Measurements from ENCODE around the gene TSPAN17. TPM values are rescaled to one million over a fixed set of nuclear protein-coding genes. Genes with fewer than 3 reads are reported as not detected.

TSPAN17 gene
- total and polyA plus RNA-seq, 12 donors: 25.8 to 106 (median 52.8) TPM

- TF ChIP-seq, protein P1, sequence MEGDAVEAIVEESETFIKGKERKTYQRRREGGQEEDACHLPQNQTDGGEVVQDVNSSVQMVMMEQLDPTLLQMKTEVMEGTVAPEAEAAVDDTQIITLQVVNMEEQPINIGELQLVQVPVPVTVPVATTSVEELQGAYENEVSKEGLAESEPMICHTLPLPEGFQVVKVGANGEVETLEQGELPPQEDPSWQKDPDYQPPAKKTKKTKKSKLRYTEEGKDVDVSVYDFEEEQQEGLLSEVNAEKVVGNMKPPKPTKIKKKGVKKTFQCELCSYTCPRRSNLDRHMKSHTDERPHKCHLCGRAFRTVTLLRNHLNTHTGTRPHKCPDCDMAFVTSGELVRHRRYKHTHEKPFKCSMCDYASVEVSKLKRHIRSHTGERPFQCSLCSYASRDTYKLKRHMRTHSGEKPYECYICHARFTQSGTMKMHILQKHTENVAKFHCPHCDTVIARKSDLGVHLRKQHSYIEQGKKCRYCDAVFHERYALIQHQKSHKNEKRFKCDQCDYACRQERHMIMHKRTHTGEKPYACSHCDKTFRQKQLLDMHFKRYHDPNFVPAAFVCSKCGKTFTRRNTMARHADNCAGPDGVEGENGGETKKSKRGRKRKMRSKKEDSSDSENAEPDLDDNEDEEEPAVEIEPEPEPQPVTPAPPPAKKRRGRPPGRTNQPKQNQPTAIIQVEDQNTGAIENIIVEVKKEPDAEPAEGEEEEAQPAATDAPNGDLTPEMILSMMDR (IDR thresholded peaks at IDR 0.05): no peak
- no peak for TF ChIP-seq POLR2A (IDR thresholded peaks at IDR 0.05)
- no peak for DNase-seq
- H3K27me3 ChIP-seq: peaks cover 13% of the 10 kb centered on the region
- WGBS, 4 donors: 60 to 91% (median 72%) methylated on average over 1 of the region's 1 CpG
- no peak overlapping the region for H3K27ac ChIP-seq
- no peaks in the 10 kb centered on the region for H3K9me3 ChIP-seq (replicated peaks in 1 of 3)
- no peaks in the 10 kb centered on the region for H3K4me1 ChIP-seq (replicated peaks in 1 of 2)
- intact Hi-C loops (cut with DNase I): no loop called here
- no peak overlapping the region for H3K4me3 ChIP-seq
- no peaks in the 10 kb centered on the region for H3K36me3 ChIP-seq (replicated peaks in 1 of 2)
Measured at GRCh38 chr5:176691524-176691923, 44.2 kb downstream of the TSPAN17 start.

DNA sequence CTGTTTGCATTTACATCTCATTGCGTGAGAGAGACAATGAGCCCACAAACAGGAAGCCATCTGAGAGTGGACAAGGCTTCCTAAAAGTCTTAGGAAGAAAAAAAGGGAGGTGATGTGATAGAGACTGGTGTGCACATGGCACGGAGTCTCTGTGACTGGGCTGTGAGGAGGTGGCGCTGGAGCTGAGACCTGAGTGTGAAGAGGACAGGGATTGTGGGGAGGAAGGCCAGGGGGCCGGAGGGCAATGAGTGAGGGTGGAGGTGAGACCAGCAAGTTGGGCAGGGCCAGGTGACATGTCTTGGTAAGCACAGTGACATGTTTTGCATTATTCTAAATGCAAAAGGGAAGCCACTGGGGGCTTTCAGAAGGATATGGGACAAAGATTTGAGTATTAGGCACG, 45.0 kb downstream of the TSPAN17 start:
- Histone ChIP-seq H3K27ac (no peak overlapping the region), H3K27me3 (peaks cover 13% of the 10 kb centered on the region), H3K36me3 (replicated peaks in 1 of 2) (no peaks in the 10 kb centered on the region), H3K4me3 (no peak overlapping the region), H3K4me1 (replicated peaks in 1 of 2) (no peaks in the 10 kb centered on the region), H3K9me3 (replicated peaks in 1 of 3) (no peaks in the 10 kb centered on the region)
- 55 to 71% (median 66%) methylated on average over 5 of the region's 5 CpGs for WGBS, 4 donors
- intact Hi-C loops (cut with DNase I): no loop called here
- TF ChIP-seq, protein P1 (IDR thresholded peaks at IDR 0.05): no peak
- no peak for TF ChIP-seq POLR2A (IDR thresholded peaks at IDR 0.05)
- no peak for DNase-seq

GRCh38 chr5:176692839-176693476, 45.7 kb downstream of the TSPAN17 start:
- no peak for TF ChIP-seq POLR2A (IDR thresholded peaks at IDR 0.05)
- TF ChIP-seq, protein P1 (IDR thresholded peaks at IDR 0.05): no peak
- Histone ChIP-seq H3K27ac (no peak overlapping the region), H3K36me3 (replicated peaks in 1 of 2) (no peaks in the 10 kb centered on the region), H3K9me3 (replicated peaks in 1 of 3) (no peaks in the 10 kb centered on the region), H3K4me3 (no peak overlapping the region), H3K27me3 (peaks cover 13% of the 10 kb centered on the region), H3K4me1 (replicated peaks in 1 of 2) (no peaks in the 10 kb centered on the region)
- intact Hi-C loops (cut with DNase I): no loop called here
- 29 to 43% (median 35%) methylated on average over 13 of the region's 13 CpGs for WGBS, 4 donors
- DNase-seq: no peak

GRCh38 chr5:176693477-176693851, 46.2 kb downstream of the TSPAN17 start:
- 42 to 55% (median 48%) methylated on average over 13 of the region's 13 CpGs for WGBS, 4 donors
- intact Hi-C loops (cut with DNase I): no loop called here
- Histone ChIP-seq H3K4me3 (no peak overlapping the region), H3K4me1 (replicated peaks in 1 of 2) (no peaks in the 10 kb centered on the region), H3K36me3 (replicated peaks in 1 of 2) (no peaks in the 10 kb centered on the region), H3K9me3 (replicated peaks in 1 of 3) (no peaks in the 10 kb centered on the region), H3K27me3 (peaks cover 13% of the 10 kb centered on the region), H3K27ac (no peak overlapping the region)
- DNase-seq: no peak
- TF ChIP-seq, protein P1 (IDR thresholded peaks at IDR 0.05): no peak
- no peak for TF ChIP-seq POLR2A (IDR thresholded peaks at IDR 0.05)
